NCI-H345 treated with DMSO at 0.1 percent for 48 hours (cell line): ENCODE results near the gene PAX4.

ENCODE experiments used
- DNase-seq: peaks from one replicate; lab custom pipeline; 2025; ENCODE audit not compliant: unreplicated experiment; lab: John Stamatoyannopoulos, UW

Gene PAX4

GRCh38 chr7:127629268-127629854 is 11.4 kb upstream of the PAX4 start:
- no peak for DNase-seq

DNA sequence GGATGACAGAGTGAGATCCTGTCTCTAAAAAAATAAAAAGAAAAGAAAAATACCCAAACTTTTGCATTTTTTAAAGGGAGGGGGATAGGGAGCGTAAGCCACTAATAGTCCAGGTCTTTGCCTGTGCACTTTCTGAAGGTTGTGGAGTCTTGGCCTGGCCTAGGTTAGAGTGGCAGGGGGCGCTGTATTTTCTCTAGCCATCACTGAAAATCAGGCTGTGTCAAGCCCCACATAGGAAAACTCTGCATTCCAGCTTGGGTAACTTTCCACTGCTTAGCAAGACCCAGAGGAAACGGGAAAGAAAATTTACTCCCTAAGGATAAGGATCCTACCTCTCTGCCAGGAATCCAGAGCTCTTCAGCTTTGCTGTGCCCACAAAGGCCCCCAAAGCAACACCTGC is 10.5 kb upstream of the PAX4 start:
- no peak for DNase-seq

DNA sequence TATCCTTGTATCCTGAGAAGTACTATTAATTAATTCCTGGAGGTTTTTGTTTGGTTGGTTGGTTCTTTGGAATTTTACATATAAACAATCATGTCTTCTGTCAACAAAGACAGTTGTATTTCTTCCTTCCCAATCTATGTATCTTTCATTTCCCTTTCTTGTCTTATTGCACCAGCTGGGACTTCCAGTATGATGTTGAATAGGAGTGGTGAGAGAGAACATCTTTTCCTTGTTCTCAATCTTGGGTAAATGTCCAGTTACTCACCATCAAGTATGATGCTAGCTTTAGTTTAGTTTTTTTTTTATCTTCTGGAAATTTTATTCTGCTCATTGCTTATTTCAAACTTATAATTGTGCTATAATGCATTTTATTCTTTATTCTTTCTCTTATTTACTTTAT is 7.4 kb upstream of the PAX4 start:
- no peak for DNase-seq

GRCh38 chr7:127620406-127621233 is 2.7 kb upstream of the PAX4 start:
- no peak for DNase-seq

DNA sequence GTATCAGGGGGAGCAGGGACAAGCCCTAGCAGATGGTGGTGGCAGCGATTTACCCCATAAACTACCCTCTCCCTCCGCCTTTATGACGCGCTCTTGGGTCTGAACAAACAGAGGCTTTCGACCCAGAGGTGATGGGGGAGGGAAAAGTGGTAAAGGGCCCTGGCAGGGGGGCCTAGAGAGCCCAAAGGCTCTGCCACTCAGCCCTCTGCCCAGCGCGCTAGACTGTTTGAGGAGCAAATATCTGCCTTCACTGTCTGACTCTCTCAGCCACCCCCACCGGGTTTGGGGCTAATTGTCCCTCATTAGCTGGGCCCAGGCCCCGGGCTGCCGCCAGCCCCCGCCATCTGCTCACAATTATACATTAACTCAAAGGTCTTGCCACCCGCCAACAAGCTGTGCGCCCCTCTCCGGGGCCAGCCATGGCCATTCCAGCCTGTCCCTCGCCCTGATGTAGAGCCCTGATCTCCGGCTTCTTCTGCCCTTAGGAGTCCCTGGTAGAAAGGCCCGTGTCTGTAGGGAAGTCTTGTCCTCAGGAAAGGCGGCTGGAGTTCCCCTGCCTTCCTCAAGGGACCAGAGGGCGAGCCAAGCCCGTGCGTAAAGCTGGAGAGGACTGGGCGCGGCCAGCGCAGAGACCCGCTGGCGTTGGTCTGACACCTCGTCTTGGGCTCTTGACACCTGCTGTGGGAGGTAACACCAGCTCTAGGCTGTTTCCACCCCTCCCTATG is 1.9 kb upstream of the PAX4 start:
- no peak for DNase-seq

DNA sequence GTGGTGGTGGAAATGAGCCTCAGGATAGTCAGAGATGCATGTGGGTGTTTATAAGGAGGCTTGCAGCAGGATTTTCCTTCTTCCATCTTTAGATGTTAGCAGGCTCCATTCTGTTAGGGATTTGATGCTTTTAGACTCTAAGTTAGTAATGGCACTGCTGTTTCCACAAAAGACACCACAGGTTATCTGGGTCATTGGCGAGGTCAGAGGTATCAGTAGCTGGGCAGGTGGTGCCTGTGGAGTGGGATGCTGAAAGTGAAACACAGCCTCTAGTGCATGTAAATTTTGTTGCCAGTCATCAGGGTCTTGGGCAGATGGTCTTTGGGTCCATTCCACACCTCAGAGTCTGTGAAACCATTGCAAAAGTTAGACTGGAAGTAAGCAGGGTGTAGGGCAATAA is 833 bp upstream of the PAX4 start:
- DNase-seq = no peak

DNA sequence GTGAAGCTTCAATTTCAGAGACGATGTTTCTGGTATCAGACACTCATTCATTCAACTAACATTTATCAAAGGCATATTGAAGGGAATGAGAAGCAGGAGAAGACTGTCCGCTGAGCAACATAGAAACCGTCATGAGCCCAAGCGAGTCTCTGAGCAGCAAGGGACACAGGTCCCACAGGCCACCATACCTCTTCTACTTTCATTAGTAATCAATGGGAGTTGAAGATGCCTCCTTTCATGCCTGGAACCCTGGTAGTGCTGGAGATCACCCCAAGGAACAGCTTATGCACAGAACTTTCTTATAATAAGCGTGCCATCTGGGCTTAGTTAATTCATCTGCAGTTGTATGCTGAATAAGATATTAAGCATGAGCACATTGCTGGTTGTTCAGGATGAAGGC is 1.2 kb downstream of the PAX4 start:
- DNase-seq = no peak

DNA sequence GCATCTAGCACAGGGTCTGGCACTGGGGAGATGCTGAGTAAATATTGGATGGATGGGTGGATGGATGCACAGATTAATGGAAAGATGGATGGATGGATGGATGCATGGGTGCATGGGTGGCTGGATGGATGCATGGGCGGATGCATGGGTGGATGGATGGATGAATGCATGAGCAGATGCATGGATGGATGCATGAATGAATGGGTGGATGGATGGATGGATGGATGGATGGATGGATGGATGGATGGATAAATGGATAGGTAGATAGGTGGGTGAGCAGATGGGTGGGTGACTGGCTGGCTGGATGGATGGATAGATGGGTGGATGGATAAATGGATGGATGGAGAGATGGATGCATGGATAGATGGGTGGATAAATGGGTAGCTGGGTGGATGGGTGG is 5.7 kb downstream of the PAX4 start:
- no peak for DNase-seq

DNA sequence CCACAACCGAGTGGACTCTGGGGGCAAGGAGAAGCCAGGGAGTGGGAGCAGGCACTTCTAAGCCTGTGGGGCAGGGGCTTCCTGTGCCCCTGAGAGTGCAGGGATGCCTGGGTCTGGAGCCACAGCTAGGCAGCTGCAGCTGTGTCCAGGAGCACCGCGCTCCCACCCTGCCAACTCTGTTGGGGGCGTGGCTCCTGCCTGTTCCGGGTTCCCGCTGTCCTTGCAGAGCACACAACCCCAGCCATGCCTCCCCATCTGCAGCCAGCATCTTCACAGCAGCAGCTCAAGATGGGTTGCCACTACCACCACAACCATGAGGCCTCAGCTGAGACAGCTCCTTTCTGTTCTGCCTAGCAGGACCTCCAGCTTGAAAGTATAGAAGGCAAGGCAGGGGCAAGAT is 8.6 kb downstream of the PAX4 start:
- DNase-seq = no peak

DNA sequence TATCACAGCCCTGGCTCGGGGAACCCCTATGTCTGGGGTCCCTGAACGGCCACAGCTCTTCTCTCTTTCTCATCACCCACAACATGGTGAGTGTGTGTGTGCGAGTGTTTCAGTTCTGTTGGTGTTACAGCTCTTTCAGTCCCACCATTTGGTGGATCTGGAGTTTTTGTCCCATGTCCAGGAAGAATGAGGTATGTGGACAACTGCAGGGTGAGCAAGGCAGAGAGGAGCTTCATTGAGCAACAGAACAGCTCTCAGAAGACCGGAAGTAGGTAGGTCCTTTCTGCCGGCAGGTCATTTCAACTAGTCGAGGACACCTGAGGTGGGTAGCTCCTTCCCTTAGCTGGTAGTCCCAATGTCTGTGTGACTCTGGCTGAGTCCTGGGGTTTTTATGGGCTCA is 9.5 kb downstream of the PAX4 start:
- DNase-seq = no peak

DNA sequence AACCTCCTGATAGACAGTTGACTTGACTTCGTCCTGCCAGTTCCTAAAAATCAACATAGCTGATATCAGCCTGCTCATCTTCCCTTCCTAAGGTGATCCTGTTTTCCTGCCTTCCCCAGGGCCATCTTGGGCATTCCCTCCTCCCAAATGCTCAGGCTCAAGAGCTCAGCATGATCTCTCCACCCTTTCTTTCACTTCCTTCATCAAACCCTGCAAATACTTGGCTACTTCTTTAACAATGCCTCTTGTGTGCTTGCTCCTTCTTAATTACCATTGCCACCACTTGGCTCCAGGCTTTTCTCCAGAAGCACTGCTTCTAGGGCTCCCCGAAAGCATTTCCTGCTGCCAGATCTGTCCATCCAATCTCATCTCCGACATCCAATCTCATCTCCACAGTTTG is 17.1 kb downstream of the PAX4 start:
- DNase-seq = no peak

- no peak for DNase-seq
Observed at GRCh38 chr7:127598318-127598717, 19.6 kb downstream of the PAX4 start.

- no peak for DNase-seq
Observed at GRCh38 chr7:127595737-127596136, 22.2 kb downstream of the PAX4 start.

GRCh38 chr7:127594490-127594889 is 23.5 kb downstream of the PAX4 start:
- no peak for DNase-seq

DNA sequence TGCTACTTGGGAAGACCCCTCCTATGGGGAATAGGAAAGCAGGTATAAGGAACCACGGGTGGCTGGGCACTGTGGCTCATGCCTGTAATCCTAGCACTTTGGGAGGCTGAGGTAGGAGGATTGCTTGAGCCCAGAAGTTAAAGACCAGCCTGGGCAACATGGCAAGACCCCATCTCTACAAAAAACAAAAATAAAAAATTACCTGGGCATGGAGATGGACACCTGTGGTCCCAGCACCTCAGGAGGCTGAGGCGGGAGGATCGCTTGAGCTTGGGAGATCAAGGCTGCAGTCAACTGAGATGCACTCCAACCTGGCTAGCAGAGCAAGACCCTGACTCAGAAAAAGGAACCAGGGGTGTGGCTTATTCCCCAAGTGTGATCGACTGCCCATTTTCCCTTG is 25.4 kb downstream of the PAX4 start:
- no peak for DNase-seq

- DNase-seq = no peak
Observed at GRCh38 chr7:127591591-127591990, 26.4 kb downstream of the PAX4 start.

DNA sequence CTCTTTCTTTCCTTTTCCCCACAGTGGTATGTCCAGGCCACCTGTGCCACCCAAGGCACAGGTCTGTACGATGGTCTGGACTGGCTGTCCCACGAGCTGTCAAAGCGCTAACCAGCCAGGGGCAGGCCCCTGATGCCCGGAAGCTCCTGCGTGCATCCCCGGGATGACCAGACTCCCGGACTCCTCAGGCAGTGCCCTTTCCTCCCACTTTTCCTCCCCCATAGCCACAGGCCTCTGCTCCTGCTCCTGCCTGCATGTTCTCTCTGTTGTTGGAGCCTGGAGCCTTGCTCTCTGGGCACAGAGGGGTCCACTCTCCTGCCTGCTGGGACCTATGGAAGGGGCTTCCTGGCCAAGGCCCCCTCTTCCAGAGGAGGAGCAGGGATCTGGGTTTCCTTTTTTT is 26.8 kb downstream of the PAX4 start:
- DNase-seq = no peak

GRCh38 chr7:127589896-127590295 is 28.0 kb downstream of the PAX4 start:
- DNase-seq = no peak

- DNase-seq = peak; percentile 53
Observed at GRCh38 chr7:127588697-127589482, 29.1 kb downstream of the PAX4 start.

- DNase-seq = peak; percentile 59
Observed at GRCh38 chr7:127588019-127588696, 29.8 kb downstream of the PAX4 start, which contains the start of gene ARF5. Gene ARF5, plus strand, starts transcription at chr7:127588411. Its CDS starts 88 bp downstream, at chr7:127588499.

- DNase-seq = no peak
Observed at GRCh38 chr7:127587663-127588018, 30.3 kb downstream of the PAX4 start.
